AG10803 (cell line): ENCODE results near the gene TMEM238L.

Experiments used
- DNase-seq: peaks from one replicate; pipeline ENCODE4 v3.0.0; 2010; ENCODE audit warnings: low read depth
- H3K4me3 ChIP-seq: 2 replicates; pipeline ENCODE4 v1.5.1; 2011; ENCODE audit warnings: mild to moderate bottlenecking, low read length, control low read depth
- TF ChIP-seq, protein P1 (sequence below): conservative IDR thresholded peaks from 2 replicates; pipeline ENCODE4 v1.5.1; 2011; ENCODE audit warnings: mild to moderate bottlenecking, low read length, control low read depth, inconsistent platforms

TMEM238L gene

GRCh38 chr17:10797476-10798328, 6.2 kb downstream of the TMEM238L start:
- TF ChIP-seq, protein P1, sequence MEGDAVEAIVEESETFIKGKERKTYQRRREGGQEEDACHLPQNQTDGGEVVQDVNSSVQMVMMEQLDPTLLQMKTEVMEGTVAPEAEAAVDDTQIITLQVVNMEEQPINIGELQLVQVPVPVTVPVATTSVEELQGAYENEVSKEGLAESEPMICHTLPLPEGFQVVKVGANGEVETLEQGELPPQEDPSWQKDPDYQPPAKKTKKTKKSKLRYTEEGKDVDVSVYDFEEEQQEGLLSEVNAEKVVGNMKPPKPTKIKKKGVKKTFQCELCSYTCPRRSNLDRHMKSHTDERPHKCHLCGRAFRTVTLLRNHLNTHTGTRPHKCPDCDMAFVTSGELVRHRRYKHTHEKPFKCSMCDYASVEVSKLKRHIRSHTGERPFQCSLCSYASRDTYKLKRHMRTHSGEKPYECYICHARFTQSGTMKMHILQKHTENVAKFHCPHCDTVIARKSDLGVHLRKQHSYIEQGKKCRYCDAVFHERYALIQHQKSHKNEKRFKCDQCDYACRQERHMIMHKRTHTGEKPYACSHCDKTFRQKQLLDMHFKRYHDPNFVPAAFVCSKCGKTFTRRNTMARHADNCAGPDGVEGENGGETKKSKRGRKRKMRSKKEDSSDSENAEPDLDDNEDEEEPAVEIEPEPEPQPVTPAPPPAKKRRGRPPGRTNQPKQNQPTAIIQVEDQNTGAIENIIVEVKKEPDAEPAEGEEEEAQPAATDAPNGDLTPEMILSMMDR: no peak
- DNase-seq: no peak
- H3K4me3 ChIP-seq: no peak overlapping the region

GRCh38 chr17:10793816-10794215, 10.1 kb downstream of the TMEM238L start:
- no peak for DNase-seq
- TF ChIP-seq, protein P1: no peak
- H3K4me3 ChIP-seq: no peak overlapping the region

- DNase-seq: no peak
- TF ChIP-seq, protein P1: no peak
- H3K4me3 ChIP-seq: no peak overlapping the region
These were observed 10.6 kb downstream of the TMEM238L start for GRCh38 chr17:10793256-10793655.

DNA sequence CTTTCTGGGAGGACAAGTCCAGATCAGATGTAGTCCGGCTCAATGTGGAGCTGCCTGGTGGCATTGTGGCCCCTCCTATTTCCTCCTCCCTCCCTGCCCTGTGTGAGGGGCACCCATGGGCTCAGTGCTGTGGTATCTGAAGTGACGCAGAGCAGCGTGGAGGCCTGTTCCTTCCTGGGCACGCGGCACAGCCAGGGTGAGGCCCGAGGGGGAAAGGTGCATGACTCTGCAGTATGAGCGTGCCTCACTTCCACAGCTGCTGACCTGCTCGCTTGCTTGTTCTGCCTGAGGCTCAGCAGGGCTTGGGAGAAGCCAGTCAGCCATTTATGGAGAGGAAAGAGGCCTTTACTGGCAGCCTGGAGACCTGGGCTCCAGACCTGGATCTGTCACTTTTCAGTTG, 11.7 kb downstream of the TMEM238L start:
- DNase-seq: no peak
- TF ChIP-seq, protein P1: no peak
- no peak overlapping the region for H3K4me3 ChIP-seq

GRCh38 chr17:10790491-10791401, 13.2 kb downstream of the TMEM238L start:
- TF ChIP-seq, protein P1: no peak
- H3K4me3 ChIP-seq: no peak overlapping the region
- DNase-seq: no peak

DNA sequence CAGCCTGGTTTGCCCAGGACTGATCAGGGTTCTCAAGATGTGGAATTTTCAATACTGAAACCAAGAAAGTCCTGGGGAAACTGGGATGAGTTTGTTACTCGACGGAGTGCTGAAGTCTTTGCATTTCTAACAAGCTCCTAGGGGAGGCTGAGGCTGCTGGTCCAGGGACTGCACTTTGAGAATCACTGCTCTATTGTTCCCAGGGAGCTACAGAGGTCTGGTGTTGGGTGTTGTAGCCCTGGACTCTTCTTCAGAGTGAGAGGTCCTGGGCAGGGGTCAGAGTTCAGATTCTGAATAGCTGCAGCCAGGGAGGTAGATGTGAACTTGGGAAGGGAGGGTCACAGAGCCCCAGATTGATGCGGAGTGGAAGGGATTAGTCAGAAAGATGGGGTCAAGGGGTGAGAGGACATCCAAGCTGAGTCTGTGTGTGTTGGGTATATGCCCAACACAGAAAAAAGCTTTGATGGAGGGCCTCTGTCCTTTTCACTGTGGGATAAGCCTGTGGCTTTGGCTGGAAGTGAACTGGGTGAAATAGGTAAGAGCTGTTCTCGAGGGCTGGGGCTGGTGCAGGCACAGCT, 14.1 kb downstream of the TMEM238L start:
- no peak overlapping the region for H3K4me3 ChIP-seq
- TF ChIP-seq, protein P1: no peak
- no peak for DNase-seq
